Smooth muscle cell (in vitro differentiated cells): ENCODE results near the gene SNAI3. TPM values are rescaled to one million over a fixed set of nuclear protein-coding genes. Genes with fewer than 3 reads are reported as not detected.

Experiments used
- DNase-seq: peaks from one replicate; lab custom pipeline; 2025; ENCODE audit not compliant: unreplicated experiment; lab: John Stamatoyannopoulos, UW
- H2AFZ ChIP-seq: fragments of 200-600 bp; sonication (generic); 2 replicates; pipeline ENCODE4 v1.6.0; 2016; ENCODE audit warnings: antibody characterized with exemption, low read depth, mild to moderate bottlenecking
- H3F3A ChIP-seq: fragments of 200-600 bp; sonication (generic); 2 replicates; pipeline ENCODE4 v1.6.0; 2017; ENCODE audit warnings: antibody characterized with exemption, low read depth
- H3K27ac ChIP-seq: fragments of 200-600 bp; sonication (generic); 2 replicates; pipeline ENCODE4 v1.5.1; 2016; ENCODE audit warnings: low read depth, mild to moderate bottlenecking
- H3K27me3 ChIP-seq: fragments of 200-600 bp; sonication (generic); 2 replicates; pipeline ENCODE4 v1.6.1; 2016; ENCODE audit warnings: low read depth, mild to moderate bottlenecking
- H3K36me3 ChIP-seq: fragments of 200-600 bp; sonication (generic); 2 replicates; pipeline ENCODE4 v1.5.1; 2016; ENCODE audit warnings: low read depth
- H3K4me1 ChIP-seq: fragments of 200-600 bp; sonication (generic); 2 replicates; pipeline ENCODE4 v1.5.1; 2016; ENCODE audit warnings: low read depth
- H3K4me2 ChIP-seq: fragments of 200-600 bp; sonication (generic); 2 replicates; pipeline ENCODE4 v1.6.0; 2016; ENCODE audit warnings: mild to moderate bottlenecking
- H3K4me3 ChIP-seq: fragments of 200-600 bp; sonication (generic); 2 replicates; pipeline ENCODE4 v1.5.1; 2016; ENCODE audit warnings: mild to moderate bottlenecking
- H3K79me2 ChIP-seq: fragments of 200-600 bp; sonication (generic); 2 replicates; pipeline ENCODE4 v1.6.0; 2016; ENCODE audit warnings: low read depth, mild to moderate bottlenecking
- H3K9ac ChIP-seq: fragments of 200-600 bp; sonication (generic); 2 replicates; pipeline ENCODE4 v1.6.0; 2016; ENCODE audit warnings: low read depth
- H3K9me3 ChIP-seq: fragments of 200-600 bp; sonication (generic); replicated peaks from 2 replicates; pipeline ENCODE4 v1.5.1; 2016; ENCODE audit warnings: low read depth
- H4K20me1 ChIP-seq: fragments of 200-600 bp; sonication (generic); 2 replicates; pipeline ENCODE4 v1.6.0; 2016; ENCODE audit warnings: low read depth
- CTCF ChIP-seq: fragments of 200-600 bp; sonication (generic); IDR thresholded peaks from 2 replicates; pipeline ENCODE4 v1.5.1; 2017; ENCODE audit warnings: borderline replicate concordance, mild to moderate bottlenecking, antibody characterized with exemption; ENCODE audit not compliant: insufficient read depth, poor library complexity, severe bottlenecking
- WGBS: methylation state at CpG from one replicate; pipeline ENCODE4 v1.1.7; 2016; ENCODE audit warnings: low lambda C conversion rate; 5-methylcytosine and 5-hydroxymethylcytosine counted together
- polyA plus RNA-seq: library from polyadenylated mRNA; unstranded; fragments of >200 nt; fragmentation: Nextera tagmentation; extraction: Ambion mirVana; gene quantifications from 2 replicates; pipeline ENCODE4 v1.2.1, GENCODE V29; 2016
- total RNA-seq: library from RNA; depleted of rRNA; stranded (reverse); fragments of >200 nt; gene quantifications from 2 replicates; pipeline ENCODE4 v1.2.3, GENCODE V29; 2014

The SNAI3 gene
- total and polyA plus RNA-seq, 2 experiments from 2014 or later = 0.22 to 1.4 TPM

DNA sequence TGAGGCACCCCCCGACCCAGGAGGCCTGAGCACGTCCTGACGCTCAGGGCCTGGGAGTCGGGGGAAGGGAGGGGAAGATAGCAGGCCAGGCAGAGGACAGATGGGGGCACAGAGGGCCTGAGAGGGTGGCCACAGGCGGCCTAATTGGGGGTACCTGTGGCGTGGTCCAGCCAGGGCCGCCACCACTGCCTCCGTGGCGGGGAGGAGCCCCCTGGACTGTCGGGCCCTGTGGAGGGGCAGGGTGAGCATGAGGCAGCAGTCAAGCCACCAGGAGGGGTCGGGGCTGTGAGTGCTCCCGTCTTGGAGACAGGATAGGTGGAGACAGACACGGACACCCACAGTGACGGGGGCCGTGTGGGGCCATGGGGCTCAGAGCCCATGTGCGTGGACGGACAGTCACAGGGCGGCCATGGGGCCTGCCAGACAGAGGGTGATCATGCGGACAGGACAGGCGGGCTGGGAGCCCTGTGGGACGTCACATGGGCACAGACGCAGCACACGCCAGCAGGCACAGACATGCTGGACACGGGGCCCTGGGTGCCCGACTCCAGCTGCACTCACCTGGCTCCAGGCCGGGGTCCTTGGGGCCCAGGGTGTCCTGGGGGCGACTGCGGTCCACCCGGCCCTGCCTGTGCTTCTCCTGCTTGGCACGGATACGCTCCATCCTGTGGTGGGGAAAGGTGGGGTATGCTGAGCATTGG, 38.7 kb upstream of the SNAI3 start:
- no peaks in the 10 kb centered on the region for H3K79me2 ChIP-seq
- no peak overlapping the region for H3K4me2 ChIP-seq
- no peak overlapping the region for H2AFZ ChIP-seq
- no peak overlapping the region for H3K4me3 ChIP-seq
- 96% methylated on average over 24 of the region's 31 CpGs for WGBS
- no peaks in the 10 kb centered on the region for H4K20me1 ChIP-seq
- H3K4me1 ChIP-seq = no peaks in the 10 kb centered on the region
- no peaks in the 10 kb centered on the region for H3F3A ChIP-seq
- no peak overlapping the region for H3K27ac ChIP-seq
- H3K9ac ChIP-seq = no peak overlapping the region
- no peak for DNase-seq
- H3K9me3 ChIP-seq = no peaks in the 10 kb centered on the region
- no peaks in the 10 kb centered on the region for H3K27me3 ChIP-seq
- no peaks in the 10 kb centered on the region for H3K36me3 ChIP-seq
- no peak for TF ChIP-seq CTCF

- Histone ChIP-seq H3K9me3 (no peaks in the 10 kb centered on the region), H3K27me3 (no peaks in the 10 kb centered on the region), H3K9ac (no peak overlapping the region), H3K4me2 (no peak overlapping the region), H3K36me3 (no peaks in the 10 kb centered on the region), H3F3A (no peaks in the 10 kb centered on the region), H3K27ac (no peak overlapping the region), H3K79me2 (no peaks in the 10 kb centered on the region), H3K4me3 (no peak overlapping the region), H4K20me1 (no peaks in the 10 kb centered on the region), H2AFZ (no peak overlapping the region), H3K4me1 (no peaks in the 10 kb centered on the region)
- no peak for DNase-seq
- no peak for TF ChIP-seq CTCF
- 96% methylated on average over 17 of the region's 17 CpGs for WGBS
Measured at GRCh38 chr16:88723911-88724310, 37.6 kb upstream of the SNAI3 start.

- TF ChIP-seq CTCF = no peak
- H3K9me3 ChIP-seq = no peaks in the 10 kb centered on the region
- no peaks in the 10 kb centered on the region for H3K79me2 ChIP-seq
- H3K36me3 ChIP-seq = no peaks in the 10 kb centered on the region
- no peaks in the 10 kb centered on the region for H3K27me3 ChIP-seq
- no peak overlapping the region for H2AFZ ChIP-seq
- no peak overlapping the region for H3K4me2 ChIP-seq
- no peaks in the 10 kb centered on the region for H3K4me1 ChIP-seq
- 96% methylated on average over 6 of the region's 8 CpGs for WGBS
- no peak overlapping the region for H3K9ac ChIP-seq
- DNase-seq = no peak
- H3K27ac ChIP-seq = no peak overlapping the region
- no peaks in the 10 kb centered on the region for H4K20me1 ChIP-seq
- no peaks in the 10 kb centered on the region for H3F3A ChIP-seq
- H3K4me3 ChIP-seq = no peak overlapping the region
Measured at GRCh38 chr16:88723507-88723887, 37.2 kb upstream of the SNAI3 start.
